ENCODE measurements around the gene POTEF.
"Not testable (repeated sequence)": the region's sequence is repeated elsewhere in the genome, so short reads cannot be mapped to it uniquely, and the experiment has no call there.

The POTEF gene

GRCh38 chr2:130062645-130063044 lies 66.4 kb downstream of the POTEF start:
- in situ Hi-C loops (cut with HindIII; ENCODE audit: low sequenced_read_pairs); H3K4me3 ChIP-seq (ENCODE audit: low read depth, low read length); DNase-seq (ENCODE audit: low read depth, low spot score): not testable (repeated sequence)

GRCh38 chr2:130059982-130060381 lies 69.0 kb downstream of the POTEF start:
- in situ Hi-C loops (cut with HindIII; ENCODE audit: low sequenced_read_pairs); DNase-seq (ENCODE audit: low read depth, low spot score): not testable (repeated sequence)

GRCh38 chr2:130056336-130056735 lies 72.7 kb downstream of the POTEF start:
- in situ Hi-C loops (cut with HindIII; ENCODE audit: low sequenced_read_pairs); DNase-seq (ENCODE audit: low read depth, low spot score); H3K4me3 ChIP-seq (ENCODE audit: low read depth, low read length): not testable (repeated sequence)

More at GRCh38 chr2:130059982-130060381, 69.0 kb downstream of the POTEF start:
- not testable (repeated sequence) for H3K4me3 ChIP-seq (ENCODE audit: low read depth, low read length)

GRCh38 chr2:130053217-130053911 lies 75.7 kb downstream of the POTEF start:
- H3K4me3 ChIP-seq (ENCODE audit: low read depth, low read length); in situ Hi-C loops (cut with HindIII; ENCODE audit: low sequenced_read_pairs); DNase-seq (ENCODE audit: low read depth, low spot score): not testable (repeated sequence)

- DNase-seq (ENCODE audit: low read depth, low spot score); in situ Hi-C loops (cut with HindIII; ENCODE audit: low sequenced_read_pairs); H3K4me3 ChIP-seq (ENCODE audit: low read depth, low read length): not testable (repeated sequence)
Measured at GRCh38 chr2:130052376-130052775, 76.6 kb downstream of the POTEF start.

- DNase-seq (ENCODE audit: low read depth, low spot score); in situ Hi-C loops (cut with HindIII; ENCODE audit: low sequenced_read_pairs); H3K4me3 ChIP-seq (ENCODE audit: low read depth, low read length): not testable (repeated sequence)
Measured at GRCh38 chr2:130048422-130048821, 80.6 kb downstream of the POTEF start.

- H3K4me3 ChIP-seq (ENCODE audit: low read depth, low read length); DNase-seq (ENCODE audit: low read depth, low spot score); in situ Hi-C loops (cut with HindIII; ENCODE audit: low sequenced_read_pairs): not testable (repeated sequence)
Measured at GRCh38 chr2:130038265-130038603, 90.8 kb downstream of the POTEF start.

- H3K4me3 ChIP-seq (ENCODE audit: low read depth, low read length); in situ Hi-C loops (cut with HindIII; ENCODE audit: low sequenced_read_pairs); DNase-seq (ENCODE audit: low read depth, low spot score): not testable (repeated sequence)
Measured at GRCh38 chr2:130025931-130026330, 103.1 kb downstream of the POTEF start.
